Suppressor macrophage treated with lipopolysaccharide for 1 hour (primary cell): Measurements from ENCODE around the gene CDK5.

Experiments used
- DNase-seq, 3 donors: peaks; one replicate each; pipeline ENCODE4 v3.0.0-alpha.2; 2020 to 2022

CDK5 gene

GRCh38 chr7:151057506-151057988, at the start of gene CDK5:
CDK5 (minus strand) TSS chr7:151057897; CDS start chr7:151057848, 49 bp downstream.
- DNase-seq = peak in 1 of 3 donors; percentile 24

- no peak for DNase-seq
Measured at GRCh38 chr7:151104411-151105235, 46.9 kb upstream of the CDK5 start.

DNA sequence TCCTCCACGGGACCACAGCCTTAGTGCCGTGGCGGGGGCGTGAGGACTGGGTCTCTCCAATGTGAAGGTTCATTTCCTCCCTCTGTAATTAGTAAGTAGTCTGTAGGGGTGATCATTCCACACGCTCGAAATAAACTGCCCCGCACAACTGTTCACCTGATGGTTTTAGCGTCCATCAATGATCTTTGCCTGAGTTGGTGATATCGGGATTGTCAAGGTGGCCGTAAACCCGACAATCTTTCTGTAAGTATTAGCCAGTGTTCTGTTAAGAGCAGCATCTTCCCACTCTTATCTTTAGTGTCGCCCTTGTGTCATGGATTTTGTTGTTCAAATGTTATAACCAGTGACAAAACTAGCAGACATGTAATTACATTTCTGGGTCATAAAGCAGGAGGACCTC, 46.3 kb upstream of the CDK5 start:
- DNase-seq = no peak

DNA sequence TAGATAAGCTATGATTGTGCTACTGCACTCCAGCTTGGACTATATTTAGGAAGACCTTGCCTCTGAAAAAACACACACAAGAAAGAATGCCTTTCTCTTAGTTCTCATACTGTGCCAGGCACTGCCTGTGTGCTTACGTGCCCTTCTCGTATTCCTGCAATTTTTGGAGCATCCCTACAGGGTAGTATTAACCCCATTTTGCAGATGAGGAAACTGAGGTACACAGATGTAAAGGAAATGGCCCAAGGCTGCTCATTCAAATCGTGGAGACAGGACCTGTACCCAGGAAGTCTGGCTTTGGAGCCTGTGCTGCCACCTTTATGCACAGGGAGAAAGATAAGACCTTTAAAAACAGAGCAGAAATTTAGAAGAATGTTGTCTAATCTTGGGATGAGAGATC, 45.3 kb upstream of the CDK5 start:
- no peak for DNase-seq

GRCh38 chr7:151101621-151102396, 44.1 kb upstream of the CDK5 start:
- no peak for DNase-seq

GRCh38 chr7:151100921-151101320, 43.2 kb upstream of the CDK5 start:
- no peak for DNase-seq

DNA sequence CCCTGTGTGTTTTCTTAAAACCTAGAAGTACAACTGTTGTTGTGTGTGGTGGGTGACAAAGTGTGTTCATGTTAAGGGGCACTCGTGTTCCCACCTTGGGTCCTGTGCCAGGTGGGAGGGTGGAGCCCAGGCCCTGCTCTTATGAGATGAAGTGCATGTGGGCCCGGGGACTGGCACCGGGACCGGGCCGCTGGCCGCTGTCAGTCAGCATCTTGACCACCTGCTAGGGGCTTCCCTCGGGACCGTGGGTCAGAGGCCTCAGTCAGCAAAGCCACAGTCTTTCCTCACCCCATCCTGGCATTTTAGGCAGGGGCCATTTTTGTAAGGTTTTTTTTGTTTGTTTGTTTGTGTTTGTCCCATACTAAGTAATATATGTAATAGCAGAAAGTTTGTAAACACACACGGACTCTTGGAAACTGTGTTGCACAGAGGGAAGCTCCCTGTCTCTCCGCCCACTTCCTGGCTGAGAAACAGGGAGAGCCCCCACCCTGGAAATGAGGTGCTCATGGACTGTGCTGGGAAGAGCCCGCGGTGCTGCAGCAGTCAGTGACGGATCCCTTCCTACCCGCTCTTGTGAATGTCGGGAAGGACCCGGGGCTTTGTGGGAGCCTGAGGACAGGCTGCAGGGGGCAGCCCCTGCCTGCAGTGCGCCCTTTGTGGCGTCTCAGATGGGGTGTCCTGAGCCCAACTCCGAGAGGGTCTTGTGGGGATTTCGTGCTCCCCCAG, 42.0 kb upstream of the CDK5 start:
- DNase-seq = peak in 2 of 3 donors; percentile 43 to 44

DNA sequence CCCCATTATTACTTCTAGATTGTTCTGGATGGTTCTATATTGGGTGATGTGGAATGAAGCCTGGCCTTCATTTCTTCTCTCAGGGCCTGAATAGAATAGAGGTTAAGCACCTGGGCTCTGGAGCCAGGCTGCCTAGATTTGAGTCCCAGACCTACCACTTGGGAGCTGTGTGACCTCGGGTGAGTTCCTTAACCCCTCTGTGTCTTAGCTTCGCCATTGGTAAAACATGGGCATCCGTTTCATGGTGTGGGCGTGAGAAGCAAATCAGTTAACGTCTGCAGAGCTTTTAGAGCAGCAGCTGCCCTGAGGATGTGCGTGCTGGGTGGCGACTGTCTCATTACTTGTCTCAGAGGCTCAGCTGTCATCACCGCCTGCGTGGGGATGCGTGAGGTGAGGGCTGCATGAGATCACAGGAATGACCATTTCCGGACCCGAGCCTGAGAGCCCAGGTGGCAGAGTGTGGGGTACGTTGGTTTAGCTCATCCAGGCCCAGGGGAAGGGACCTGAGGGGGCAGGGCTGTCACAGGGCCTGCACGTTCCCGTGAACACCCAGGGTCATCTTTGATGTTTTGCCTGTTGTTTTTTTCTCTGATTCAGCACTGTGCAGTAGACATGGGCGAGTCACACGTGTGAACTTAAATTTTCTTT, 38.3 kb upstream of the CDK5 start:
- DNase-seq = no peak

- DNase-seq = no peak
Measured at GRCh38 chr7:151095123-151095797, 37.6 kb upstream of the CDK5 start.

GRCh38 chr7:151094675-151095074, 37.0 kb upstream of the CDK5 start:
- DNase-seq = no peak

DNA sequence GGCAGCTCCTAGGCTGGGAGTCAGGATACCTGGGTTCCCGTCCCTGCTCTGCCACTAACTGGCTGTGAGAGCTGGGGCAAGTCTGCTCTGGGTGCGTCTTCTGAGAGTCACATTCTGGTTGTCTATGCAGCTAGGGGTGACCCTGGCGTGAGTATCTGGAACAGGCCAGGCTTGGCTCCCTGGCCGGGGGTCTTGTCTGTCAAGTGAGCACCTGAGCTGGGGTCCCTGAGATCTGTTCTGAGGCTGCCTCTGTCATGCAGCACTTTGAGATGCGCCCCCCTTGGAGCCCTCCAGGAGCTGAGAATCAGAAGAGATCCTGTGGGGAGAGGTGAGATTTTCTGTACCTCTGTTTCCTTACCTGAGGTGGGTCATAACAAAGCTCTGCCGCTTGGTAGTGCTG, 36.1 kb upstream of the CDK5 start:
- DNase-seq = no peak

- no peak for DNase-seq
Measured at GRCh38 chr7:151091988-151092387, 34.3 kb upstream of the CDK5 start.

DNA sequence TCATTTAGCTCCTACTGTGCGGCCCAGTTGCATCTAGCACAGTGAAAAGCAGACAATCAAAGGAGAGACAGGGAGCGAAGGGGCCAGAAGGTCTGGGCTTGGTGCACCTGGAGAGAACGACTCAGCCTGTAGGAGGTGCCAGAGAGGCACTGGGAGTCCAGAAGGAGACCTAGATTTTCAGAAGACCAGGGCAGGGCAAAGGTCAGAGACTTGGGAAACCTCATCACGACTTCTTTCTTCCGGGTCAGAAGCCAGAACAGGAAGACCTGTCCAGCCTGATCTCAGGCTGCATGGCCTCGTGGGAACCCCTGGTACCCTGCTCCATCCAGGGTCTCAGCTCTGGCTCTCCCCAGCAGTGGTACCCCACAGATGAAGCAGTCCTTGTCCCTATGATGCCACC, 33.7 kb upstream of the CDK5 start:
- peak; percentile 69 to 74 (median 70) for DNase-seq

DNA sequence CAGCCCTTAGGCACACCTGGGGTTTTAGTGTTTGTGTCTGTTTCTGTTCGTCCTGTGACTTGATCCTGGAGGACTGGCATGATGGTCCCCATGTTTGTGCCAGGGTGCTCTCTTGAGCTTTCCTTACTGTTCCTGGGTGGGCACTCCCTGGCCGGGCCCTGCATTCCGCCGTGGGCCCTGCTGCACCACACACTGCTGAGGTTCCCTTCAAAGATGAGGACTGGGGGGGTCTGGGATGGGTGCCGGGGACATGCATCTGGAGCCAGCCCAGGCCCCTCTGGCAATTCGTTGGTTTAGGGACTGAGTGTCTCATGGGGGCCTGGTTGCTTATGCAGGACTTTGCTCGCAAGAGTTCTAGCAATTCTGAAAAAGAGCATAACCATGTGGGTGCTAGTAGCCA, 33.3 kb upstream of the CDK5 start:
- DNase-seq = no peak

DNA sequence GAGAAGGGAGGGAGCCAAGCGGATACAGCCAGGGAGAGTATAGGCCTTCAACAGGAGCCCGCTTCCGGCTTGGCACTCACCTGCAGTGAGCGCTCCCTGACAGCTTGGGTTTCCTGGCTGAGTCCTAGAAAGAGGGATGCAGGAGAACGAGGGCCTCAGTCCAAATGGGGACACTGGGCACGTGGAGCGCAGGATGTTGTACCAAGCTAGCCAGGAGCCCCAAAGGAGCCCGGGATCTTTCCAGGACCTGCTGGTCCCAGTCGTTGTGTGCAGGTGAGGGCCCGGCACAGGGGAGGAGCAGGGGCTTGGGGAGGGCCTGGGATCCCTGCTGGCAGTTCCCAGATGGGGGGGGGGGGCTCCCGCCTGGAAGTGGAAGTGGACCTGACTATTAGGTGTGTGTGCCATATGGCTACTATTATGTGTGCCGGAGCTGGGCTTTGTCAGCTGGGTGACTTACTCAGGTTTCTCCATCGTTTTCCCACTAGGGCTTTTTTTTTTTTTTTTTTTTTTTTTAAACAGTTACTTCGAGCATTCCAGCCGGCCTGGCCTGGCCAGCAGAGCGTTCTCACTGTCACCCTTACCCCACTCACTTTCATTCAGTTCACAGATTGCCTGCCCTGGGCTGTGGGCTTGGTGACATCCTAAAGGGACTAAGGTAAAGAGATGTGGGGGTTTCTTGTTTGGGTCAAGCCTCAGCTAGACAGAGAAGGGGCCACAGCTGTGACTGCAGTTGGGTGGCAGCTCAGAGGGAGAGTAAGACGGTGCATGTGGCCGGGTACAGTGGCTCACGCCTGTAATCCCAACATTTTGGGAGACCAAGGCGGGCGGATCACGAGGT, 32.4 kb upstream of the CDK5 start:
- no peak for DNase-seq

DNA sequence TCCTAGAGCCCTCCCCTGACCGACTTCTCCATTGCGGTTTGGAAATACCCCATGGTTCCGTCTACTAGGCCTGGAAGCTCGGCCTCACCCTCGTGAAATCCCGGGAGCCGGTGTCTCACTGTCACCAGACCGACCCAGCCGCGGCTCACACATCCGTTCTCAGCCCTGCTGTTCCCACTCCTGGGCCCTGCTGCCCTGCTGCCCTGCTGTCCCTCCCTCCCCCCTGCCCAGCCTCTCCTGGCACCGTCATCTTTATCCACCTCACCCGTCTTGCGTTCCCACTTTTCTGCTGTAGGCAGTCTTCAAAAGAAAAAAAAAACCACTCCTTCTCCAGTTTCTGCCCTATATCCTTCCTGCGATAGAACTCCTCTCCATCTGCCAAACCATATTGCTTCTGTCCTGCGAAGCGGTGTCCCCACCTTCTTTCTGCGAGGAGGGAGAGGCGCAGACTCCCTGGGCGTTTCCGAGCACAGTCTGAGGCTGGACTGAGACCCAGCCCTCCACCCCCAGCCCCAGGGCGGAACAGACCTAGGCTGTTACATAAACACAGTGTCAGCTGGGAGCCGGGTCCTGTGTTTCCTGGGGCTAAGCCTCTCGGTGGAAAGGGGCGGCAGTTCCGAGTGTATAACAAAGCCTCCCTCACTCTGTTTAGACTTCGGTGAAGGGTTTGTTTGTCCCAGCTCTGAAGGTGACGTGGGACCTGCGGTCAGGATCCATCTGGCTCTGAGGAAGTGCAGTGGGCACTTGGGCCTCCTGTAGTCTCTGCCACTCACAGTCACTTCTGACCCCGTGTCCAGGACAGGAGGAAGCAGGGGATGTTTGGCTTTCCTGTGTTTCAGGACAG, 31.4 kb upstream of the CDK5 start:
- DNase-seq = peak; percentile 98 to 99 (median 99)

DNA sequence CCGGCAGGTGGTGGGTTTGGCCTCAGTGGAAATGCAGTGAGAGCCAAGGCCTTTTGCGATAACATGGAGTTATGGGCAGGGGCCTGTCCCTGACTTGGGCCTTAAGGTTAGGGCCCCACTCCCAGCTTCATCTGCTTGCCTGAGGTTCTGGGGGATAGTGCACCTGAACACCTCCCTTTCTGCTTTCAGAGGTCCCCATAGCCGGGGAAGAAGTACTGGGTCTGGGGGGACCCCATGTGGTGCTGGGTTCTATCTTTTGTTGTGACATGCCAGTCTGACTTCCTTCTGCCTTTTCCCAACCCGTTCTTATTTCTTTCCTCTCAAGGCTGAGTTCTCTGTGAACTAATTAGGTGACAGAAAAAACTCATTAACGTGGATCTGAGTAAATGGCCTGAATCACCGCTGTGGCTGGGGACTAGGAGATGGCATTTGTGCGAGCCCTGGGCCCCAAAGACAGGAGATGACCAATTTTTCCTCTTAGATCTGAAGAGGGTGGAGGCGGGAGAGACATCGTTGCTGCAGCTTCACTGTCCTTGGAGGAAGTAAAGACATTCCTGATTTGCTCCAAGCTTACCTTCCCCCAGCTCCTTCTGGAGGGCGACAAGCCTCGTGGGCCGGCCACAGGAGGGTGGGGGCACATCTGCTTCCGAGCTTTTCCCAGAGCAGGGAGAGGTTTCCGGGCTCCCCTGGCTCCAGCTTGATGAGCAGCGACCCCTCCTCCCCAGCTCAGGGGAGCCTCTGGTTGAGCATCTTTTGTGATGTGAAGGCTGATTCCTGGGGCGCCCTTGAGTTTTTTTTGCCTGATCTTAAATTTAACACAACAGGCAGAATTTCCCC, 30.5 kb upstream of the CDK5 start:
- peak; percentile 68 to 75 (median 69) for DNase-seq

GRCh38 chr7:151087245-151088018, 29.7 kb upstream of the CDK5 start:
- peak; percentile 75 to 91 (median 78) for DNase-seq
